Activated CD8-positive, alpha-beta T cell treated with anti-CD3 and anti-CD28 coated beads, Interleukin-2, amount 10 ng/mL, durations not matched to agents 7 days and 5 days (primary cell): Measurements from ENCODE around the gene OTUD4. TPM values are rescaled to one million over a fixed set of nuclear protein-coding genes. Genes with fewer than 3 reads are reported as not detected.
A peak's percentile ranks its signal among the peaks of the same experiment; 100 is the strongest.

Experiments used
- ATAC-seq: fragments of 150-1000 bp; cut with Tn5 transposase; one replicate; pipeline ENCODE4 v1.10.0; 2021; ENCODE audit warnings: moderate library complexity
- CTCF ChIA-PET: fragments of 350-600 bp; sonication (Branson Sonifier 250); formaldehyde crosslinking; loops from one replicate; lab custom pipeline; 2021; ENCODE audit warnings: antibody characterized with exemption; lab: Charles Lee
- POLR2A ChIA-PET: fragments of 350-600 bp; sonication (Branson Sonifier 250); formaldehyde crosslinking; loops from one replicate; lab custom pipeline; 2021; ENCODE audit warnings: antibody characterized with exemption; lab: Charles Lee
- DNase-seq: peaks from one replicate; pipeline ENCODE4 v3.0.0-alpha.2; 2020
- H3K27ac Mint-ChIP-seq: one replicate; pipeline ENCODE4 v1.8.0; 2021; ENCODE audit warnings: mild to moderate bottlenecking, mixed read lengths
- H3K27me3 Mint-ChIP-seq: one replicate; pipeline ENCODE4 v1.8.0; 2021; ENCODE audit warnings: low read depth, mixed read lengths
- H3K36me3 Mint-ChIP-seq: one replicate; pipeline ENCODE4 v1.8.0; 2021; ENCODE audit warnings: low read depth, mixed read lengths
- H3K4me1 Mint-ChIP-seq: one replicate; pipeline ENCODE4 v1.8.0; 2021; ENCODE audit warnings: low read depth, mixed read lengths
- H3K4me3 Mint-ChIP-seq: one replicate; pipeline ENCODE4 v1.8.0; 2021; ENCODE audit warnings: mild to moderate bottlenecking, mixed read lengths
- H3K9me3 Mint-ChIP-seq: one replicate; pipeline ENCODE4 v1.8.0; 2022; ENCODE audit warnings: mixed read lengths; ENCODE audit not compliant: insufficient read depth
- total RNA-seq, 2 experiments: library from RNA; stranded (reverse); gene quantifications; one replicate each; pipeline ENCODE4 v1.2.3, GENCODE V29; 2021

OTUD4 gene
- total RNA-seq, 2 experiments from 2014 or later: 39.4 to 43.6 TPM

DNA sequence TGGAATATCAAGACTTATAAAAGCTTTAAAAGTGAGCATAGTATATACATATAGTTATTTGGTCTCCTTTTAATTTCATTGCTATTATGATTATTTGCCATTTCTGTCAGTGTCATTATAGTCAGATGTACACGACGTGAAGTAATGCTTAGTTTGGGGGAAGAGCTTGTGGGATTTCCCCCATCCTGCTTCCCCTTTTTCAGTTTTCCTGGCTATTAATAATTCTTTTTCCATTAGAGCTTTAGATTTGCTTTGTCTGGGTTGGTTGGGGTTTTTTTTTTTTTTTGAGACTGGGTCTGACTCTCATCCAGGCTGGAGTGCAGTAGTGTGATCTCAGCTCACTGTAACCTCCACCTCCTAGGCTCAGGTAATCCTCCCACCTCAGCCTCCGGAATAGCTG is 76.9 kb downstream of the OTUD4 start:
- no peak for DNase-seq
- ChIA-PET CTCF (no interaction called here), POLR2A (no interaction called here)
- no peaks in the 10 kb centered on the region for H3K9me3 Mint-ChIP-seq
- peaks cover 21% of the 10 kb centered on the region for H3K36me3 Mint-ChIP-seq
- peaks cover 13% of the 10 kb centered on the region for H3K4me1 Mint-ChIP-seq
- H3K27me3 Mint-ChIP-seq: no peaks in the 10 kb centered on the region
- no peak overlapping the region for H3K4me3 Mint-ChIP-seq
- no peak overlapping the region for H3K27ac Mint-ChIP-seq
- ATAC-seq: no peak

DNA sequence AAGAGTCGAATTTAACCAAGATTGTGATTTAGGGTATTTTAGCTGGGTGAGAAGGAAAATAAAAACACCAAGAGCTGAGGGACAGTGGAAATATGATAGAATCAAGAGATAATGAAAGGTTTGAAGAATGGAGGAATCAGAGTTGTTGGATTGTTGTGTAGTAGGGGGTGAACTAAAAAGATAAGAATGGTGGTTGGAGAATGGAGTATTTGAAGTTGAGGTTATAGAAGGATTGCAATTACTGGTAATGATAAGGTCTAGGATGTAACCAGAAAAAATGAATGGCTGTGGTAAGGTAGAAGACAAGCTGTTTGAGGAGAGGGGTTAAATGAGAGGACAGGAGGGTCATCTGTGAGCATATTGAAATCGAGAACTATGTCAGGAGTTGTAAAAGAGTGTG is 77.8 kb downstream of the OTUD4 start:
- H3K27ac Mint-ChIP-seq: no peak overlapping the region
- ATAC-seq (no peak), DNase-seq (no peak)
- ChIA-PET CTCF (no interaction called here), POLR2A (no interaction called here)
- H3K4me1 Mint-ChIP-seq: peaks cover 13% of the 10 kb centered on the region
- peaks cover 18% of the 10 kb centered on the region for H3K36me3 Mint-ChIP-seq
- H3K9me3 Mint-ChIP-seq: no peaks in the 10 kb centered on the region
- H3K4me3 Mint-ChIP-seq: no peak overlapping the region
- H3K27me3 Mint-ChIP-seq: no peaks in the 10 kb centered on the region

DNA sequence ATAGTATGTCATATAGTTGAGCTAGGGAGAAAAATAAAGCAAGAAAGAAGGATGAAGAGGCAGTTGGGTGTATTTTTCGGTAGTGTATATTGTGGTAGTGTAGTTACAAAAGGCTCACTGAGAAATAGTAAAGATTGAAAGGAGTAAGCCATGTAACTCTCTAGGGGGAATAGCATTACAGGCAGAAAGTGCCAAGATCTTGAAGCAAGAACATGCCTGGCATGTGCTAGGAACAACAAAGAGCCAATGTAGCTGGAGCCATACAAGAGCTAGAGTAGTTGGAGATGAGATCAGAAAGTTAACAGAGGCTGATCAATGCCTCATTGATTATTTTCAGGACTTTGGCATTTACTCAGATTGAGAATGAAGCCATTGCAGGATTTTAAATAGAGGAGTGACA is 79.3 kb downstream of the OTUD4 start:
- H3K4me1 Mint-ChIP-seq: peaks cover 18% of the 10 kb centered on the region
- ChIA-PET POLR2A (interaction anchor here (1.4 kb wide), 1 partner anchor 25 kb away, joined by 4 read pairs; no protein-coding TSS in a partner anchor), CTCF (interaction anchor here (0.9 to 1.4 kb wide), 3 partner anchors 16 to 1542 kb away, joined by 3 read pairs; no protein-coding TSS in a partner anchor)
- DNase-seq: no peak
- ATAC-seq: no peak
- peaks cover 11% of the 10 kb centered on the region for H3K36me3 Mint-ChIP-seq
- H3K27me3 Mint-ChIP-seq: no peaks in the 10 kb centered on the region
- no peaks in the 10 kb centered on the region for H3K9me3 Mint-ChIP-seq
- no peak overlapping the region for H3K4me3 Mint-ChIP-seq
- no peak overlapping the region for H3K27ac Mint-ChIP-seq

DNA sequence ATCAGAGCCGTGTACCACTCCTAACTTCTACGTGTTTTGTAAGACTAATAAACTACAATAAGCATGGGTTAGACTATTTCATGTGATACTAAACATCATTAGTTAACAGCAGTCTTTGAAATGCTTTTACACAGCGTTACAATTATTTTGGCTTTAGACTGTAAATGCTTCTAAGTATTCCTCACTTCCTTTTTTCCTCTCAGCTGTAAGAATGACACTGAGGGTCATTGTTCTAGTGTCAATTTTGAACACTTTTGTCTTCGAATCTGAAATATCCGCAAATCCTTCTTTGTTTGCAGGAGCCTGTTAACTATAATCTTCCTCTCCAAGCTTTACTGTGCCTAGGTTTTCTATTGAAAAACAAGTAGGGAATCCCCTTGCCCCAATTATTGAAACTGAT is 80.7 kb downstream of the OTUD4 start:
- Mint-ChIP-seq H3K27ac (peak overlapping the region; percentile 50), H3K4me3 (peak overlapping the region; percentile 86), H3K27me3 (no peaks in the 10 kb centered on the region), H3K4me1 (peaks cover 25% of the 10 kb centered on the region), H3K36me3 (peaks cover 15% of the 10 kb centered on the region), H3K9me3 (no peaks in the 10 kb centered on the region)
- ChIA-PET CTCF (interaction anchor here (0.6 to 1.4 kb wide), 2 partner anchors 17 to 24 kb away, joined by 3 to 4 read pairs; no protein-coding TSS in a partner anchor), POLR2A (interaction anchor here (2.7 kb wide), 1 partner anchor 79 kb away, joined by 27 read pairs; no protein-coding TSS in a partner anchor)
- no peak for DNase-seq
- no peak for ATAC-seq

DNA sequence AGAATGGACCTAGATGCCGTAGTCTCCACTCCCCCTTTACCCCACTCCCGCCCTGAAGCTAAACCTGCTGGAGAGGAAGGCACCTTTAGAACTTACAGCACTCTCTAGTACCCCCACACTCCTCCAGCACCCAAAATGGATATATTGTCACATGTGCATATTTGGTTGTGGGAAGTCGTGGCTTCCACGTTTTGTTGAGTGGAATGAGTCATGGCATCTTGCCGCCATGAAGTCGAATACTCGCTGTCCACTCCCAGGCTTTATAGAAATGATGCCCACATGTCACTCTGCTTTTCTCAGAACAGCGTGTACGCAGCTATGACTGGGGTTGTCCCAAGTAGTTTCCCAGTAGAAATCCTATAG is 81.7 kb downstream of the OTUD4 start:
- ATAC-seq: peak; percentile 47
- H3K36me3 Mint-ChIP-seq: peaks cover 22% of the 10 kb centered on the region
- H3K4me3 Mint-ChIP-seq: peak overlapping the region; percentile 86
- H3K9me3 Mint-ChIP-seq: no peaks in the 10 kb centered on the region
- POLR2A ChIA-PET: interaction anchor here (0.9 to 2.7 kb wide), 13 partner anchors 8 to 520 kb away, joined by 3 to 27 read pairs (median 4); partner anchors contain the start of genes MMAA and OTUD4
- DNase-seq: peak; percentile 62
- peak overlapping the region; percentile 94 for H3K27ac Mint-ChIP-seq
- H3K4me1 Mint-ChIP-seq: peaks cover 24% of the 10 kb centered on the region
- no peaks in the 10 kb centered on the region for H3K27me3 Mint-ChIP-seq
- CTCF ChIA-PET: interaction anchor here (1.0 to 1.8 kb wide), 9 partner anchors 8 to 82 kb away, joined by 3 to 7 read pairs (median 4); no protein-coding TSS in a partner anchor

DNA sequence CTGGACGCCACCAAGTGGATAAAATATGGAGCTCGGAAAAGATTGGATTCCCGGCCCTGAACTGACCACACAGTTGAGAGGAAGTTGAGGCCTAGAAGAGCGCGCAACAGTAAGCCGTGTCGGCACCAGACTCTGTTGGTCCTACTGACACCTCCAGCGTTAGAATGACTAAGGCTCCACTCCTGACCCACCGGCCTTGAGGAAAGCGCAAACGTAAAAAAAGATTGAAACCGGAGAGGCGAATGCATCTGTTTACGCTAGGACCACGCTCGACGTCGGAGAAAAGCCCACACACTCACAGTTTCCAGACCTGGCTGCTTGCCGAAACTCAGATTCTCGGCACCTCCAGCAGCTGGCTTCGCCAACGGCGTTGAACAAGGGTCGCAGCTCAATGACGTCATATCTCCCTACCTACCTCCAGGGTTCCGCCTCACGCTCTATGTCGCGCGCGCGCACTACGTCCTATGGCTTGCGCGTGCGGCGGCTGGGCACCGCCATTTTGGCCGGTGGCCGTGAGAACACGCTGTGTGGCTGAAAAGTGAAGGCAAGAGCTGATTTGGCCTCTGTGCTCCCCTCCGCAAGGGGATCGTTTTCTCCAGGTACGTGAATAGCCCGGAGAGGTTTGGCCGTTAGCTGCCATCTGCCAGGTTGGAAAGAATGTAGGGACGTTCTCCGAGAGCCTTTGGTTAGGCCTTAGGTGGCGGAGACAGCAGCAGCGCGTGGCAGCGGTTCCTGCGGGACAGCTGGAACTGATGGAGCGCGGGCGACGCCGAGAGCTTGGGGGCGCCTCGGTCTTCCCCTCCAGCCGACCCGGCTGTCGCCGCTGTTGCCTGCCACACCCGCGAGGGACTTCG is 82.3 kb downstream of the OTUD4 start, which contains the start of the genes ABCE1 and ANAPC10:
Gene ABCE1 (plus strand): TSS at position 491 of the 854 bp plus-strand sequence. CDS start 6,102 bp downstream, outside the sequence.
Gene ANAPC10 (minus strand): TSS at position 376 of the 854 bp plus-strand sequence. CDS start 2,097 bp downstream, outside the sequence.
- peak; percentile 97 for DNase-seq
- Mint-ChIP-seq H3K36me3 (peaks cover 28% of the 10 kb centered on the region), H3K9me3 (no peaks in the 10 kb centered on the region), H3K27ac (peak within 1 kb of the TSS; percentile 94), H3K4me3 (peak within 1 kb of the TSS; percentile 86), H3K27me3 (no peaks in the 10 kb centered on the region), H3K4me1 (peaks cover 24% of the 10 kb centered on the region)
- CTCF ChIA-PET: interaction anchor here (0.9 to 1.8 kb wide), 10 partner anchors 9 to 84 kb away, joined by 3 to 7 read pairs (median 4); no protein-coding TSS in a partner anchor
- ATAC-seq: peak; percentile 91
- POLR2A ChIA-PET: interaction anchor here (0.6 to 2.7 kb wide), 17 partner anchors 9 to 521 kb away, joined by 3 to 27 read pairs (median 4); partner anchors contain the start of genes MMAA and OTUD4

DNA sequence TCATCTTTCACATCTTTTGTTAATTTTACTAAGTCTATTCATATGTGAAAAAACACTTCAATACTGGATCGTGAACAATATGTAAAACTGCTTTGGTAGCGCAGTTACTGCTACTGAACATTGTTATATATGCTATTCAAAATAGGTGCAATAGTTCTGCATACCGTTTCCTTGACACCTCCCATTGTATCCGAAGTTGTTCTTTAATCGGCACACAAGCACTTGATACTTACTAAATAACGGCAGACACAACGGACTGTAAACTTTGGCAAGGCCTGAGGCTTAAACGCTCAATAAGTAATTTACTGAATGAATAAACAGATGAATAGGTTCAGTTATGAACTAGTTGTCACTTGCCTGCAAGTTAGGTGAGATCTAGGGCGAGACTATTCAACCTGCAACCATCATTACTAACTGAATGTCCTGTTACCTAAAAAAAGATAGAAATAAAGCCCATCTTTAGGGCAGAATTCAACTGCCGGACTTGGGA is 83.0 kb downstream of the OTUD4 start:
- peaks cover 35% of the 10 kb centered on the region for H3K36me3 Mint-ChIP-seq
- no peaks in the 10 kb centered on the region for H3K9me3 Mint-ChIP-seq
- CTCF ChIA-PET: interaction anchor here (0.9 to 1.8 kb wide), 5 partner anchors 9 to 84 kb away, joined by 3 to 5 read pairs (median 3); no protein-coding TSS in a partner anchor
- DNase-seq (no peak), ATAC-seq (peak; percentile 0)
- peak overlapping the region; percentile 86 for H3K4me3 Mint-ChIP-seq
- POLR2A ChIA-PET: interaction anchor here (0.6 to 2.7 kb wide), 14 partner anchors 9 to 519 kb away, joined by 3 to 27 read pairs (median 4); partner anchors contain the start of gene OTUD4
- H3K27ac Mint-ChIP-seq: peak overlapping the region; percentile 94
- peaks cover 24% of the 10 kb centered on the region for H3K4me1 Mint-ChIP-seq
- H3K27me3 Mint-ChIP-seq: no peaks in the 10 kb centered on the region

DNA sequence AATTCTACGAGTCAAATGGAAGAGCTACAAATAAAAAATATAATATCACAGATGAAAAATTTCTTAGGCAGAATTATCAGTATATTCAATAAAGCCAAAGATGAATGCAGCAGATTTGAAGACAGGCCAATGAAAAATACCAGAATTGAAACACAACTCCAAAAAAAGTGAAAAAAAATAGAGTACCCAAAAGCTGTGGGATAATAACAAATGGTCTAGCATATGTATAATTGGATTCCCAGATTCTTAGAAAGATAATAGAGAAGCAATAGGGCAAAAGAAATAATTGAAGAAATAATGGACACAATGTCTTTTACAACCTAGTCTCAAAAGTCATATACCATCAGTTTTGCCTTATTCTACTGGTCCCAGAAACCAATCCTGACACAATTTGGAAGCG is 86.8 kb downstream of the OTUD4 start:
- POLR2A ChIA-PET: no interaction called here

DNA sequence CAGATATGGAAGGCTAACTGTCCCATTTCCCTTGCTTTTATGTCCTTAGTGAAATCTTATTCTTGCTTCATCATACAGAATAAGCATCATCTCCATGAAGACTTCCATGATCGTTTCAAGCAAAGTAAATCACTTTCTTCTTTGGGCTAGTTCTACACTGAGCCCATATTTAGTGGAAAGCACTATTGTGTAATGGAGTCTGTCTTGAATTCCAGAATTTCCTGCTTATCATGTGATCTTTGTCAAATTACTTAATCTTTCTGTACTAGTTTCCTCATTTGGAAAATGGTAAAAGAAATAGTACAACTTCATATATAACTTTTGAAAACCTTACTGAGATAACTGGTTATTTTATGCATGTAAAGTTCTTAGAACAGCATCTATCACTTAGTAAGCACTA is 90.0 kb downstream of the OTUD4 start:
- POLR2A ChIA-PET: no interaction called here

More for the DNA sequence above, 86.8 kb downstream of the OTUD4 start:
- Mint-ChIP-seq H3K4me1 (peaks cover 21% of the 10 kb centered on the region), H3K36me3 (peaks cover 61% of the 10 kb centered on the region), H3K4me3 (no peak overlapping the region), H3K9me3 (no peaks in the 10 kb centered on the region), H3K27me3 (no peaks in the 10 kb centered on the region), H3K27ac (no peak overlapping the region)
- no peak for ATAC-seq
- CTCF ChIA-PET: interaction anchor here (1.1 kb wide), 1 partner anchor 74 kb away, joined by 4 read pairs; no protein-coding TSS in a partner anchor
- DNase-seq: no peak

DNA sequence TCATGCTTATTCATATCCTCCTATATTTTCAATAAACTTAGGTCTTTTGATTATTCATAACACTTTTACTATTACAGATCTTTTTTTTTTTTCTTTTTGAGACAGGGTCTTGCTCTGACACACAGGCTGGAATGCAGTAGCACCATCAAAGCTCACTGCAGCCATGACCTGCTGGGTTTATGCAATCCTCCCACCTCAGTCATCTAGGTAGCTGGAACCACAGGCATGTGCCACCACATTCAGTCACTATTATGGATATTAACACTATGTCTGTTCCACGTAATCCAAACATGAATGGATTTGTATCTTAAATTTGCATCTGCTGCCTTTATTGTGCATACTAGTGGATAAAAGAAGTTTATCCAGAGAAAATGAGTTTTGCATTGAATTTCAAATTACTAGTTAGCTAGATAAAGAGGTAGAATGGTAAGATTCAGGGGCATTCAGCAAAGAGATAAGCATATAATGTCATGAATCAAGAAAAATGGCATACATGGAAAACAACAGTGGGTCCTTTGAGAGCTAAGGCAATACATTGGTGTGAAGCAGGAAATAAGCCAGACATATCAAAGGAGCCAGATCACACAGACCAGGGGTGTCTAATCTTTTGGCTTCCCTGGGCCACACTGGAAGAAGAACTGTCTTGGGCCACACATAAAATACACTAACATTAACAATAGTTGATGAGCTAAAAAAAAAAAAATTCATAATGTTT is 96.3 kb downstream of the OTUD4 start:
- ChIA-PET CTCF (interaction anchor here (1.0 to 1.5 kb wide), 3 partner anchors 14 to 18 kb away, joined by 3 to 5 read pairs (median 3); partner anchors contain the start of genes ABCE1 and ANAPC10), POLR2A (interaction anchor here (1.2 to 2.5 kb wide), 2 partner anchors 9 to 14 kb away, joined by 3 to 14 read pairs; partner anchors contain the start of genes ABCE1 and ANAPC10)
- peaks cover 11% of the 10 kb centered on the region for H3K4me1 Mint-ChIP-seq
- no peak overlapping the region for H3K4me3 Mint-ChIP-seq
- DNase-seq (no peak), ATAC-seq (no peak)
- H3K27ac Mint-ChIP-seq: no peak overlapping the region
- H3K36me3 Mint-ChIP-seq: peaks cover 42% of the 10 kb centered on the region
- no peaks in the 10 kb centered on the region for H3K27me3 Mint-ChIP-seq
- H3K9me3 Mint-ChIP-seq: no peaks in the 10 kb centered on the region

More for the DNA sequence above, 90.0 kb downstream of the OTUD4 start:
- ATAC-seq: no peak
- Mint-ChIP-seq H3K9me3 (no peaks in the 10 kb centered on the region), H3K4me3 (no peak overlapping the region), H3K4me1 (peaks cover 15% of the 10 kb centered on the region), H3K27ac (no peak overlapping the region), H3K36me3 (peaks cover 73% of the 10 kb centered on the region), H3K27me3 (no peaks in the 10 kb centered on the region)
- CTCF ChIA-PET: no interaction called here
- no peak for DNase-seq
